HG03064 (cell line): Measurements from ENCODE around the gene MIEF1.

Source experiments
- ATAC-seq: cut with Tn5 transposase; IDR thresholded peaks from one replicate; pipeline ENCODE4 v1.9.1; 2021; ENCODE audit warnings: low read depth; ENCODE audit not compliant: unreplicated experiment

The MIEF1 gene

GRCh38 chr22:39527481-39527961, 25.4 kb downstream of the MIEF1 start:
- no peak for ATAC-seq

DNA sequence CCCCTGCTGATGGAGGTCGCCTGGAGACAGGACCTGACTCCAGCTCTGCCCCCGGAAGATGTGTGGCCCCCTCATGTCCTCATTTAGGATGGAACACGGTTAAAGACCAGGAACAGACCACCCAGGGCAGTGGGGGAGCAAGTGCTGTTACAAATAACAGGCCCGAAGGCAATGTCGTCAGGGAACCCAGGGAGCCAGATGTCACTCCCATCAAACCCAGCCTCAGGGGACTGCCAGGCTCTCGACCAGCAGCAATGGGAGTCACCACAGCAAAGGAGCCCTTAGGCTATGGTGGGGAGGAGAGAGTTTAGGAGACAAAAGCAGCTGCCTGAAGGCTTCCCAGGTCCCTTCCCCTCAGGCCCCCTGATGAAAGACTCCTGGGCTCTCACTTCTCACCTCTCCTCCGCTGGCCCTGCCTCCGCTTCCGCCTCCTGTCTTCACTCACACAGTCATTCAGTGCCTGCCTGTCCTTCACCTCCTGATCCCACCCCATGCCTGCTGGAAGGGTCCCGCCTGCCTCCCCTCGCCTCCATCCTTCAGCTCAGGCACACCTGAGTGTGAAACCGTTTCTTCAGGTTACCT, 26.1 kb downstream of the MIEF1 start:
- no peak for ATAC-seq

- no peak for ATAC-seq
Observed at GRCh38 chr22:39528681-39529486, 26.8 kb downstream of the MIEF1 start.

DNA sequence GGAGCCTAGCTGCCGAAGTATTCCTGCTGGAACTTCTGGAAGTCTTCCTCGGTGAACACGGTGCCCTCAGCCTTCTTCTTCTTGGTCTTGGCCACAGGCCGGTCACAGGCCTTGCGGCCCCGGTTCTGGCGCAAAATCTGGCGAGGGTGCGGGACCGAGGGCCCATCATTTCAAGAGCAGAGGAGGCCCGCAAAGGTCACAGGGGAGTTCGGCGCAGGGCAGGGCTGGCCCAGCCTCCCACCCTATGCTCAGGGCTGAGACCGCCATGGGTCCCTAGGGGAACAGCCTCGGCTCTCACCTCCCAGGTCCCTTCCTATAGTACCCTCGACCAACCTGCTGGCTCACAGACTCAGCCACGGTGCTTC, 27.4 kb downstream of the MIEF1 start:
- ATAC-seq = no peak

- no peak for ATAC-seq
Observed at GRCh38 chr22:39530116-39530515, 28.0 kb downstream of the MIEF1 start.

DNA sequence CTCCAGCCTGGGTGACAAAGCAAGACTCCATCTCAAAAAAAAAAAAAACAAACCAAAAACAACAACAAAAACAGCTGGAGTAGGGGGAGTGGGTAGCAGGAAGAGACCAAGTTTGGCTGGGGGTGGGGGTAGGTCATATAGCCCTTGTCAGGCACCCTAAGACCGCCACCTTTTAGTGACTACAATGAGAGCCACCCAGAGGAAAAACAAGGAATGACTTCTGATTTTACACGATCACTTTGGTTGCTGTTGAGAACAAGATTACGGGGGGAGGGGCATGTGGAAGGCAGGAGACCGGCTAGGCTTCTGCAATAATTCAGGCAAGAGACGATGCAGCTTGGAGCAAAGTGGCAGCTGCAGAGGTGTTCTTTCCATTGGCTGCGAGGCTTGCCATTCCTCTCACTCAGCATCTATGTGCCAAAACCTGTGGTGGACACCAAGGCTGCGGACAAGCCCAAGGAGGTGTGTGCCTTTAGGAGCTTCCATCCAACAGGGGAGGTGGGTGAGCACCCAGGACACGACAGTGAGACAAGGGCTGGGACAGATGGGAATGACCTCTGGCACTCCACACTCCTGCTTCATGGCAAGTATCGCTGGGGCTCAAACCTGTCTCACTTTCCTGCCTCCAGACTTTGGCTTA, 28.7 kb downstream of the MIEF1 start:
- no peak for ATAC-seq

GRCh38 chr22:39532215-39533073, 30.4 kb downstream of the MIEF1 start, which contains the start of gene RPS19BP1:
Gene RPS19BP1, minus strand, starts transcription at chr22:39532748. Its CDS starts 10 bp downstream, at chr22:39532738.
- ATAC-seq = peak; percentile 62

GRCh38 chr22:39534092-39534506, 32.0 kb downstream of the MIEF1 start:
- ATAC-seq = no peak

DNA sequence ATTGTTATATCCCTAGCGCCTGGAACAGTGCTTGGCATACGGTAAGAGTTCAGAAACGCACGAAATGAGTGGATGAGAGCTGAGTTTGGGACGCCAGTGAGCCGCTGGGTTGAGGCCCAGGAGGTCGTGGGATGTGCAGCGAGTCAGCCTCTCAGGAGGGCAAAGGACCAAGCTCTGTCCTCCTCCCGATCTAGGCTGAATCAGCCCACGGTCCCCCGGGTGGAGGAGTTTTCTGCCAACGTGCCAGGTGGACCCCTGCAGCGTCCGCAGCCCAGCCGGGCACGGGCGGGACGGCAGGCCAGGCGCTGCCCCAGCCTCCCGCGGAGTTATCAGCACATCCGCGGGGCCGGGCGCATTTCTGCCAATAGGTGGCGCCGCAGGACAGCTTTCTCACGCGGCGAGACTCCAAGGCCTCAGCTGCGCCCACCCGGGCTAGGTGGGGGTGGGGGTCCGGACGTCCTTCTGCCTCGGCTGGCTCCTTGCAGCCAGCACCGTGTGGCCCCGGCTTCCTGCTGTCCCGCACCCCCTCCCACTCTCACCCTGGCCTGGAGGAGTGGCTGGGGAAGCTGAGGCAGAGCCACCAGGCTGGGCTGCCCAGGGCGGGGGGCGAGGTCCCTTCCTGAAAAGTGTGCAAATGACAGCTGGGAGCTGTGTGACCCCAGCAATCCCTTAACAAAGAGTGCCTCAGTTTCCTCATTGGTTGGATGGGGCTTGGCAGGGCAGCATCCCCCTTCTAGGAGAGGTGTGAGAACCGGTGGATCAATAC, 32.7 kb downstream of the MIEF1 start:
- ATAC-seq = no peak

DNA sequence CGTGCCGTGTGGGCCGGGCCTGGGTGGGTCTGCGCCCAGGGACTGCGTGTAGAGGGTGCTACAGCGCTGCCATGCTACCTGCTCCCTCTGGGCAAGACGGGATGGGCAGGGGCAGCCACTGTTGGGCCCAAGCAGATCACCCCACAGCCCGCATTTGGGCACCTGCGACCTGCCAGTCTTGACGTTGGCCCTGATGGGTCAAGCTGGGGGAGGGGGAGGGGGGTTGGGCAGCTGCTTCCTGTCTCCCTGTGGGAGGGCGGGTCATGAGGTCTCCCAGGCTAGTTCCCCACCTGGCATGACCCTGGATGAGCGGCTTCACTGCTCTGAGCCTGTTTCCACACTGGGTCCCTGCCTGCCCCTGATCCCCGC, 33.3 kb downstream of the MIEF1 start:
- ATAC-seq = no peak

- ATAC-seq = no peak
Observed at GRCh38 chr22:39535831-39536449, 33.9 kb downstream of the MIEF1 start.

DNA sequence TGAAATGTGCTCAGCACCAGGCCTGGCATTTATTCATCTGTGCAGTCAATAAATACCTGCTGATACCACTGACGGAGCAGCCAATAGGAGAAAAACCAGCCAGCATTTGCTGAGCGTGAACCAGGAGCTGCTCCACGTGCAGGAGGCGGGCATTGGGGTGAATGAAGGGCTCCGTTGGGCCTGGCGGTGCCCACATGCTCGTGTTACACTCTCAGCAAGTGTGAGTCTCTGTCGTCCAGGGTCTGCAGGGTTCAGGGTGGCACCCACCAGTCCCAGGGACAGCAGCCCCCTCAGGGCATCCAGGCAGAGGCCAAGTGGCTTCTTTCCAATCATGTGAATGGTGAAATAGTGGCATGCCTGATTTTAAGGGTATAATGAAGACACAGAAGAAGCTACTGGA, 34.6 kb downstream of the MIEF1 start:
- no peak for ATAC-seq

DNA sequence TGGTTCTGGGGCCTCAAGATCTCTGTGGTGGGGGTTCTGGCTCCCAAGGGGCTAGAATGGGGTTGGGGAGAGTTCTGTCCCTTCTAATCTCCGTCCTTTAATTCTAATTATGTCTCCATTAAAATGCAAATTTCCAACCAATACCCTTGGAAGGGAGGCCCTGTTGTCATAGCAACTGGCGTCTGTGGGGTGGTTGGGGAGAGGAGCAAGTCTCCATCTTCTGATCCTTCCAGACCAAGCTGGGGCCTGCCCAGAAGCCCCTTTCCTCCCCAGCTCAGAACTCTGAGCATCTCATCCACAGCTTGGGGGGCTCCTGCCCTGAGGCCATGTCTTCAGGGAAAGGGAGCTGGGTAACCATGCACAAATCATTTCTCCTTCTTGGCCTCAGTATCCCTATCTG, 35.9 kb downstream of the MIEF1 start:
- no peak for ATAC-seq

GRCh38 chr22:39543095-39543494, 41.0 kb downstream of the MIEF1 start:
- no peak for ATAC-seq

- ATAC-seq = no peak
Observed at GRCh38 chr22:39545386-39546365, 43.6 kb downstream of the MIEF1 start.

DNA sequence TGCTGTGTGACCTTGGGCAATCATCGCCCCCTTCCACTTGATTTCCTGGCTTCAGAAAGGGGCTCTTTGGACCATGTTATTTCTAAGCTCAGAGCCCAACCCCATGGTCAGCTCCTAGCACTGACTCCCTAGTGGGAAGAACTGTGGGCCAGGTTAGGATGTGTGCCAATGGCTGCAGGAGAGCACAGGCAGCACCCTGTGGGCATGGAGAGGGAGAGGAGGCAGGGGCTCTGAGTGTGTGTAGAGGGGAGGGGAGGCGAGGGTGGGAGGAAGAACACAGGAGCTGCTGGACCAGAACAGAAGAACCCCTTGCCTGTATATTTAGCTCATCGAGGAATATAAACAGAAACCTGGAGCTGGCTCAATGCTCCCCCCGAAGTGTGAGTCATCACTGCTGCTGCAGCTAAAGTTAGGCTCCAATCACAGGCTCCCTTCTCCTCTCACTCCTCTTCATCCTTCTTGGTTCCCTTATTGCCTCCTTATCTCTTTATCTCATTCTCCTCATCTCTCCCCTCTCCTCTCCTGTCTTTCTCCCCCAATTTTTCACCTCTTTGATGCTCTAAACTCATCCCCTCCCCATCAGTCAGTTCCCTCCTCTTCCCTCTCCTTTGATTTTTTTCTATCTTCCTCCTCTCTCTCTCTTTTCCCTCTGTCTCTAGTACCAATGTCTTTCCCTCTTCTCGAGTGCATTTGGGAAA, 44.9 kb downstream of the MIEF1 start:
- ATAC-seq = no peak

- no peak for ATAC-seq
Observed at GRCh38 chr22:39547587-39547947, 45.5 kb downstream of the MIEF1 start.

GRCh38 chr22:39553429-39553828, 51.3 kb downstream of the MIEF1 start:
- no peak for ATAC-seq
